ENCODE data around the gene KHDRBS1. TPM values are rescaled to one million over a fixed set of nuclear protein-coding genes. Genes with fewer than 3 reads are reported as not detected.
A peak's percentile ranks its signal among the peaks of the same experiment; 100 is the strongest.
"Not testable (repeated sequence)": the region's sequence is repeated elsewhere in the genome, so short reads cannot be mapped to it uniquely, and the experiment has no call there.

Gene KHDRBS1
- total and polyA plus RNA-seq, 4 donors: 83.9 to 188 (median 119) TPM

DNA sequence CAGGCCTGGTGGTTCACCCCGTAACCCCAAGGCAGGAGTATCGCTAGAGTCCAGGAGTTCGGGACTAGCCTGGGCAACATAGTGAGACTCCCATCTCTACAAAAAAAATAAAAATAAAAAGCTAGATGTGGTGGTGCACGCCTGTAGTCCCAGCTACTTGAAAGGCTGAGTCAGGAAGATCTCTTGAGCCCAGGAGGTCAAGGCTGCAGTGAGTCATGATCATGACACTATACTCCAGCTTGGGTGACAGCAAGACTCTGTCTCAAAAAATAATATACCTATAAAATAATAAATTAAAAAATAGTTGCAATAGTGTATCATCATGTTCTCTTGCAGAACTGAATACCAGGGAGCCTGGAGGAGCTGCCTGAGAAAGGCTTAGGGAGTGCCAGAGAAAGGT lies 39.2 kb downstream of the KHDRBS1 start:
- Histone ChIP-seq H3K9me3 (ENCODE audit: control insufficient read depth, insufficient read depth, low read length) (no peaks in the 10 kb centered on the region), H3K27ac (ENCODE audit: low read depth, low read length) (no peak overlapping the region), H3K36me3 (ENCODE audit: control insufficient read depth, insufficient read depth, low read length) (peaks cover 42% of the 10 kb centered on the region), H3K27me3 (ENCODE audit: control insufficient read depth, insufficient read depth, low read length) (no peaks in the 10 kb centered on the region), H3K4me1 (ENCODE audit: control insufficient read depth, insufficient read depth, low read length) (no peaks in the 10 kb centered on the region), H3K4me3 (ENCODE audit: low read depth, low read length) (no peak overlapping the region)
- no peak for DNase-seq (ENCODE audit: low read depth in 4 of 6, low spot score in 6 of 6)
- WGBS (ENCODE audit: insufficient coverage): no CpG with 5 or more reads among the region's 4 CpGs

- peak in 2 of 6 donors; percentile 55 to 84 for DNase-seq (ENCODE audit: low read depth in 4 of 6, low spot score in 6 of 6)
- no peak overlapping the region for H3K4me3 ChIP-seq (ENCODE audit: low read depth, low read length)
- 37% methylated on average over 3 of the region's 5 CpGs for WGBS (ENCODE audit: insufficient coverage)
- peaks cover 52% of the 10 kb centered on the region for H3K36me3 ChIP-seq (ENCODE audit: control insufficient read depth, insufficient read depth, low read length)
- no peaks in the 10 kb centered on the region for H3K27me3 ChIP-seq (ENCODE audit: control insufficient read depth, insufficient read depth, low read length)
- H3K9me3 ChIP-seq (ENCODE audit: control insufficient read depth, insufficient read depth, low read length): no peaks in the 10 kb centered on the region
- H3K4me1 ChIP-seq (ENCODE audit: control insufficient read depth, insufficient read depth, low read length): no peaks in the 10 kb centered on the region
- no peak overlapping the region for H3K27ac ChIP-seq (ENCODE audit: low read depth, low read length)
Measured at GRCh38 chr1:32055416-32055815, 41.7 kb downstream of the KHDRBS1 start.

DNA sequence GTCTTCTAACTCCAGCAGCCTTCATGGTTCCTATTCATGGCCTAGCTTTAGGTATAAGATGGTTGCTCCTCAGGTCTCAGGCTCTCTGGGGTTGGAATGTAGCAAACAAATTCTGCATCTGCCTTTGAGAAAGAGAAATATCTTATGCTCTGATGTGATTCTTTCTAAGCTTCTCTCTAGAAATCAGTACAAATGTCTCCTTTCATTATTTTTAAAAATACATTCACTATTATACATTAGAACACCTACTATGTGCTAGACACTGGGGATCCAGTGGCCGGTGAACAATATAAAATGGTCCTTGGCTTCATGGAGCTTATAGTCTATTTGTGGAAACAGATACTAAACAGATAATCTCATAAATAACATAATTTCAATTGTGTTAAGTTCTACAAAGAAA lies 42.9 kb downstream of the KHDRBS1 start:
- Histone ChIP-seq H3K4me3 (ENCODE audit: low read depth, low read length) (no peak overlapping the region), H3K9me3 (ENCODE audit: control insufficient read depth, insufficient read depth, low read length) (no peaks in the 10 kb centered on the region), H3K27ac (ENCODE audit: low read depth, low read length) (no peak overlapping the region), H3K4me1 (ENCODE audit: control insufficient read depth, insufficient read depth, low read length) (no peaks in the 10 kb centered on the region), H3K36me3 (ENCODE audit: control insufficient read depth, insufficient read depth, low read length) (peaks cover 47% of the 10 kb centered on the region), H3K27me3 (ENCODE audit: control insufficient read depth, insufficient read depth, low read length) (no peaks in the 10 kb centered on the region)
- DNase-seq (ENCODE audit: low read depth in 4 of 6, low spot score in 6 of 6): no peak
- WGBS (ENCODE audit: insufficient coverage): no CpG with 5 or more reads among the region's 1 CpG

- H3K36me3 ChIP-seq (ENCODE audit: control insufficient read depth, insufficient read depth, low read length): peaks cover 36% of the 10 kb centered on the region
- peaks cover 13% of the 10 kb centered on the region for H3K4me1 ChIP-seq (ENCODE audit: control insufficient read depth, insufficient read depth, low read length)
- peak overlapping the region; percentile 15 for H3K27ac ChIP-seq (ENCODE audit: low read depth, low read length)
Measured at GRCh38 chr1:32060914-32061313, 47.2 kb downstream of the KHDRBS1 start.

GRCh38 chr1:32062867-32063230 lies 49.2 kb downstream of the KHDRBS1 start:
- H3K9me3 ChIP-seq (ENCODE audit: control insufficient read depth, insufficient read depth, low read length): no peaks in the 10 kb centered on the region
- H3K4me3 ChIP-seq (ENCODE audit: low read depth, low read length): no peak overlapping the region
- H3K36me3 ChIP-seq (ENCODE audit: control insufficient read depth, insufficient read depth, low read length): peaks cover 26% of the 10 kb centered on the region
- H3K4me1 ChIP-seq (ENCODE audit: control insufficient read depth, insufficient read depth, low read length): peaks cover 19% of the 10 kb centered on the region
- H3K27me3 ChIP-seq (ENCODE audit: control insufficient read depth, insufficient read depth, low read length): no peaks in the 10 kb centered on the region
- no CpG with 5 or more reads among the region's 4 CpGs for WGBS (ENCODE audit: insufficient coverage)
- peak overlapping the region; percentile 84 for H3K27ac ChIP-seq (ENCODE audit: low read depth, low read length)
- DNase-seq (ENCODE audit: low read depth in 4 of 6, low spot score in 6 of 6): no peak

More at GRCh38 chr1:32060914-32061313, 47.2 kb downstream of the KHDRBS1 start:
- peak in 1 of 6 donors; percentile 22 for DNase-seq (ENCODE audit: low read depth in 4 of 6, low spot score in 6 of 6)
- no peak overlapping the region for H3K4me3 ChIP-seq (ENCODE audit: low read depth, low read length)
- no peaks in the 10 kb centered on the region for H3K9me3 ChIP-seq (ENCODE audit: control insufficient read depth, insufficient read depth, low read length)
- H3K27me3 ChIP-seq (ENCODE audit: control insufficient read depth, insufficient read depth, low read length): no peaks in the 10 kb centered on the region

DNA sequence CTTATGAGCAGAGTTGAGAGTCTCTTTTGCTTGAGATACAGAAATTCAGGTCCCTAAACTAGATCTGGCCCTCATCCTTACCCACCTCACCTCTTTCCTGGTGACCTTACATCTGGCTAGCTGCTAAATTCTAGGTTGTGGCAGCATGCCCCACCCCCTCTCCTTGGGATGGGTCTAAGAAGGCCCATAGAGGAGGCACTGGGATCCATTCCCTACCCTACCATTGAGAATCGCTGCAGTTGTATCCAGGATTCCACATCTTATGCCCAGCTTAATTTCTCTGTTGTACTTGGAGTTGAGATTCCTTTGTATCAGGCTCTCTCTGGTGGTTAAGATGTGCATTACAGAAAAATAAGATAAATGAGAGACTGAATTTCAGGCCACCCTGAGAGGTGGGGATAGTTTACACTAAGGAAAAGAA lies 49.6 kb downstream of the KHDRBS1 start:
- DNase-seq (ENCODE audit: low read depth in 4 of 6, low spot score in 6 of 6): peak; percentile 58 to 96 (median 64)
- H3K4me1 ChIP-seq (ENCODE audit: control insufficient read depth, insufficient read depth, low read length): peaks cover 19% of the 10 kb centered on the region
- no peaks in the 10 kb centered on the region for H3K27me3 ChIP-seq (ENCODE audit: control insufficient read depth, insufficient read depth, low read length)
- H3K4me3 ChIP-seq (ENCODE audit: low read depth, low read length): no peak overlapping the region
- H3K36me3 ChIP-seq (ENCODE audit: control insufficient read depth, insufficient read depth, low read length): peaks cover 22% of the 10 kb centered on the region
- no peaks in the 10 kb centered on the region for H3K9me3 ChIP-seq (ENCODE audit: control insufficient read depth, insufficient read depth, low read length)
- no CpG with 5 or more reads among the region's 1 CpG for WGBS (ENCODE audit: insufficient coverage)
- peak overlapping the region; percentile 84 for H3K27ac ChIP-seq (ENCODE audit: low read depth, low read length)

DNA sequence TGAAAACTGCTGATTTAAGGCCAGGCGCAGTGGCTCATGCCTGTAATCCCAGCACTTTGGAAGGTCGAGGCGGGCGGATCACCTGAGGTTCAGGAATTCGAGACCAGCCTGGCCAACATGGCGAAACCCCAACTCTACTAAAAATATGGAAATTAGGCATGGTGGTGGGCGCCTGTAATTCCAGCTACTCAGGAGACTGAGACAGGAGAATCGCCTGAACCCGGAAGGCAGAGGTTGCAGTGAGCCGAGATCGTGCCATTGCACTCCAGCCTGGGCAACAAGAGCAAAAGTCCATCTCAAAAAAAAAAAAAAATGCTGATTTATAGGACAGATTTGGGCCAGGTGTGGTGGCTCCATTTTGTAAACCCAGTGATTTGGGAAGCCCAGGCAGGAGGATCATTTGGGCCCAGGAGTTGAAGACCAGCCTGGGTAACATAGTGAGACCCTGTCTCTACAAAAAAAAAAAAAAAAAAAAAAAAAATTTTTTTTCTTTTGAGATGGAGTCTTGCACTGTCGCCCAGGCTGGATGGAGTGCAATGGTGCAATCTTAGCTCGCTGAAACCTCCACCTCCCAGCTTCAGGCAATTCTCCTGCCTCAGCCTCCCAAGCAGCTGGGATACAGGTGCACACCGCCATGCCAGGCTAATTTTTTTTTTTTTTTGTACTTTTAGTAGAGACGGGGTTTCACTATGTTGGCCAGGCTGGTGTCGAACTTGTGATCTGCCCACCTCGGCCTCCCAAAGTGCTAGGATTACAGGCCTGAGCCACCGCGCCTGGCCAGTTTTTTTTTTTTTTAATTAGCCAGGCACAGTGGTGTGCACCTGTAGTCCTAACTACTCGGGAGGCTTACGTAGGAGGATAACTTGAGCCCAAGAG lies 52.2 kb downstream of the KHDRBS1 start:
- not testable (repeated sequence) for H3K27ac ChIP-seq (ENCODE audit: low read depth, low read length); H3K9me3 ChIP-seq (ENCODE audit: control insufficient read depth, insufficient read depth, low read length); H3K27me3 ChIP-seq (ENCODE audit: control insufficient read depth, insufficient read depth, low read length); H3K36me3 ChIP-seq (ENCODE audit: control insufficient read depth, insufficient read depth, low read length); H3K4me3 ChIP-seq (ENCODE audit: low read depth, low read length); DNase-seq (ENCODE audit: low read depth in 4 of 6, low spot score in 6 of 6)
- H3K4me1 ChIP-seq (ENCODE audit: control insufficient read depth, insufficient read depth, low read length): peaks cover 19% of the 10 kb centered on the region
- WGBS (ENCODE audit: insufficient coverage): 83% methylated on average over 8 of the region's 21 CpGs

DNA sequence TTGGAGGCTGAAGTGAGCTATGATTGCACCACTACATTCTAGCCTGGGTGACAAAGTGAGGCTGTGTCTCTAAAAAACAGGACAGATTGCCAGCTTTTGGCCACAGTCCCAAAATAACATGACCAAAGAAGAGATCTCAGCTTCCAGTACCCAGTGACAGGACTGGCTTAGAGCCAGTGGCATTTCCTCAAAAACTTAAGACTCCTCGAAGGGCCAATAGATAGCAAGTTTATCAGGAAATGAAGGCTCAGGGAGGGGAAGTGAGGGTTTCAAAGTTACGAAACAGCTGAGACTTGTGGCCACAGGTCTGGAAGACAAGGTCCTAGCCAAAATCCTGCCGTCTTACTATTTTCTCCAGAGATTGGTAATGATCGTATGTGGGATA lies 52.8 kb downstream of the KHDRBS1 start:
- Histone ChIP-seq H3K9me3 (ENCODE audit: control insufficient read depth, insufficient read depth, low read length) (no peaks in the 10 kb centered on the region), H3K4me3 (ENCODE audit: low read depth, low read length) (no peak overlapping the region), H3K4me1 (ENCODE audit: control insufficient read depth, insufficient read depth, low read length) (peaks cover 19% of the 10 kb centered on the region), H3K27ac (ENCODE audit: low read depth, low read length) (no peak overlapping the region), H3K27me3 (ENCODE audit: control insufficient read depth, insufficient read depth, low read length) (no peaks in the 10 kb centered on the region), H3K36me3 (ENCODE audit: control insufficient read depth, insufficient read depth, low read length) (peaks cover 6% of the 10 kb centered on the region)
- WGBS (ENCODE audit: insufficient coverage): 10% methylated on average over 2 of the region's 4 CpGs
- peak in 3 of 6 donors; percentile 10 to 78 (median 42) for DNase-seq (ENCODE audit: low read depth in 4 of 6, low spot score in 6 of 6)

DNA sequence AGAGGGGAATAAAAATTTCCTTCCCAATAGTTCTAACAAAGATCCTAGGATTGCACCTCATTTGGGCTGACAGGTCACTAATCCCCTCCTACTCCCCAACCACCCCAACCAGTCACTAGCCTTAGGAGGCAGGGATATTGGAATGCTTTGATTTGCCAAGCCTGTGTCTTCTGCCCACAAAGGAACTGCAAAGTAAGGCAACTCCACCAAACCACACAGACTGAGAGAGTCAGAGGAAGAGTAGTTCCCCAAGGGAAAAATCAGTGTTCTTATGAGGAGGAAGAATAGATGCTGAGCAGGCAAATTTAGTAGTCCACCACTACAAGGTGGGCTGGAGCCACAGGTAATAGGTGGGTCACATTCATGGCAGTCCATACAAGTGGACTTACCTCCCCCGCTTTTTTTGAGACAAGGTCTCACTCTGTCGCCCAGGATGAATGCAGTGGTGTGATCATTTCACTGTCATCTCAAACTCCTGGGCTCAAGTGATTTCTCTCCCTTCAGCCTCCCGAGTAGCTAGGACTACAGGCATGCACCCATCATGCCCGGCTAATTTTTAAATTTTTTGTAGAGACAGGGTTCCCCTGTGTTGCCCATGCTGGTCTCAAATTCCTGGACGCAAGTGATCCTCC lies 55.4 kb downstream of the KHDRBS1 start:
- no peak overlapping the region for H3K4me3 ChIP-seq (ENCODE audit: low read depth, low read length)
- H3K9me3 ChIP-seq (ENCODE audit: control insufficient read depth, insufficient read depth, low read length): no peaks in the 10 kb centered on the region
- H3K27me3 ChIP-seq (ENCODE audit: control insufficient read depth, insufficient read depth, low read length): no peaks in the 10 kb centered on the region
- no peaks in the 10 kb centered on the region for H3K36me3 ChIP-seq (ENCODE audit: control insufficient read depth, insufficient read depth, low read length)
- no peak overlapping the region for H3K27ac ChIP-seq (ENCODE audit: low read depth, low read length)
- WGBS (ENCODE audit: insufficient coverage): 70% methylated on average over 2 of the region's 5 CpGs
- DNase-seq (ENCODE audit: low read depth in 4 of 6, low spot score in 6 of 6): no peak
- H3K4me1 ChIP-seq (ENCODE audit: control insufficient read depth, insufficient read depth, low read length): peaks cover 19% of the 10 kb centered on the region
